Transverse colon (tissue), 3 donors: ENCODE results near the gene SLIT3.

Experiments
- POLR2A ChIP-seq: fragments of 450-650 bp; IDR thresholded peaks from one replicate; pipeline ENCODE4 v1.6.1; 2016; ENCODE audit warnings: antibody characterized with exemption, mild to moderate bottlenecking, moderate library complexity
- TF ChIP-seq, protein P1 (sequence below), 5 experiments: fragments of 200-600 bp in 3 of 5; fragments of 450-650 bp in 2 of 5; sonication (generic) in 3 of 5; IDR thresholded peaks; 1 replicate in 2 of 5; 2 replicates in 3 of 5; pipeline ENCODE4 v1.5.1; 2016 to 2017; ENCODE audit warnings: antibody characterized with exemption in 5 of 5, inconsistent platforms in 3 of 5, mild to moderate bottlenecking in 2 of 5, moderate library complexity in 1 of 5

DNA sequence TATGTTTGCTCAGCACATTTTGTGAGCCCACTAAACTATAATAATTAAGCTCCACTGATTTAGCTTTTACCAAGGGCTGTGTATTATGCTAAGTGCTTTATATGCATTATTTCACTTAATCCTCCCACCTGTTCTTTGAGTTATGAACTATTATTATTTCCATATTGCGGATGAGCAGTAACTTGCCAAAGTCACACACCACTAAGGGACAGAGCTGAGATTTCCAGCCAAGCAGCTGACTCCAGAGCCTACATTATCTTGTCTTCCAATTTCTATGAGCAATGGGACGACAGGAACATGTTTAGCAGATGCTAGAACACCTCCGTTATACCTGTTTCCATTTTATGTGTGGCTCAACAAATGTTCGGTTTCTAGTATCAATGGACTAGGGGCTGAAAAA lies 484.3 kb downstream of the SLIT3 start:
- TF ChIP-seq, protein P1, sequence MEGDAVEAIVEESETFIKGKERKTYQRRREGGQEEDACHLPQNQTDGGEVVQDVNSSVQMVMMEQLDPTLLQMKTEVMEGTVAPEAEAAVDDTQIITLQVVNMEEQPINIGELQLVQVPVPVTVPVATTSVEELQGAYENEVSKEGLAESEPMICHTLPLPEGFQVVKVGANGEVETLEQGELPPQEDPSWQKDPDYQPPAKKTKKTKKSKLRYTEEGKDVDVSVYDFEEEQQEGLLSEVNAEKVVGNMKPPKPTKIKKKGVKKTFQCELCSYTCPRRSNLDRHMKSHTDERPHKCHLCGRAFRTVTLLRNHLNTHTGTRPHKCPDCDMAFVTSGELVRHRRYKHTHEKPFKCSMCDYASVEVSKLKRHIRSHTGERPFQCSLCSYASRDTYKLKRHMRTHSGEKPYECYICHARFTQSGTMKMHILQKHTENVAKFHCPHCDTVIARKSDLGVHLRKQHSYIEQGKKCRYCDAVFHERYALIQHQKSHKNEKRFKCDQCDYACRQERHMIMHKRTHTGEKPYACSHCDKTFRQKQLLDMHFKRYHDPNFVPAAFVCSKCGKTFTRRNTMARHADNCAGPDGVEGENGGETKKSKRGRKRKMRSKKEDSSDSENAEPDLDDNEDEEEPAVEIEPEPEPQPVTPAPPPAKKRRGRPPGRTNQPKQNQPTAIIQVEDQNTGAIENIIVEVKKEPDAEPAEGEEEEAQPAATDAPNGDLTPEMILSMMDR (IDR thresholded peaks at IDR 0.05), result no peak
- no peak for TF ChIP-seq POLR2A
